GM08714 (cell line): ENCODE results near the gene SLC27A4.

ENCODE experiments used
- H3K4me3 ChIP-seq: fragments of 200-500 bp; sonication (Bioruptor generic); 2 replicates; pipeline ENCODE4 v1.5.1; 2014; ENCODE audit warnings: mild to moderate bottlenecking, low read length, inconsistent platforms
- ZNF274 ChIP-seq: IDR thresholded peaks from 2 replicates; pipeline ENCODE4 v1.6.1; 2012; ENCODE audit warnings: mild to moderate bottlenecking, low read depth, low read length

Gene SLC27A4

DNA sequence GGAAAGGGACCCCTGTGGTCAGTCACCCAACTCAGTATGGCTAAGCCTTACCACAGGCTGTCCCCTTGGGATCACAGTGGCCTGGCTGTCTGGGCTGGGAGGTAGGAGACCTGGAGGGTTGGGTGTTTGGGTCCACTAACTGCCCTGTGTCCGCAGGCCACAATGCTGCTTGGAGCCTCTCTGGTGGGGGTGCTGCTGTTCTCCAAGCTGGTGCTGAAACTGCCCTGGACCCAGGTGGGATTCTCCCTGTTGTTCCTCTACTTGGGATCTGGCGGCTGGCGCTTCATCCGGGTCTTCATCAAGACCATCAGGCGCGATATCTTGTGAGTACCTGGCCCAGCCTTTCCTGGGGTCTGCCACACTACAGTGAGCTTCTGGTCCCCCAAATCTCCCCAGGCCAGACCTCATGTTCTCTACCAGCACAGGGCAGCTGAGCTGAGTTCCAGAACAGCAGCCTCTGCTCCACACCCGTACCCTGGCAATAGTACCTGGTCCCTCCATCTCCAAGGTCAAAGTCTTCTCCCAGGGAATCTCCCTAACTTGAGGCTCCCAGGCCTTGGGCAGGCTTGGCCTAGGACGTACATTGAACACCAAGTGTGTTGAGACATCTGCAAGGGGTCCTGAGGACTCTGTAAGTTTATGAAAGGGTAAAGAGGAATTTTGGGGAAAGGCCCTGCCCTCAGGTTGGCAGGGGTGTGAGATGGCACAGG is 2.8 kb downstream of the SLC27A4 start:
- no peak overlapping the region for H3K4me3 ChIP-seq
- TF ChIP-seq ZNF274: no peak

DNA sequence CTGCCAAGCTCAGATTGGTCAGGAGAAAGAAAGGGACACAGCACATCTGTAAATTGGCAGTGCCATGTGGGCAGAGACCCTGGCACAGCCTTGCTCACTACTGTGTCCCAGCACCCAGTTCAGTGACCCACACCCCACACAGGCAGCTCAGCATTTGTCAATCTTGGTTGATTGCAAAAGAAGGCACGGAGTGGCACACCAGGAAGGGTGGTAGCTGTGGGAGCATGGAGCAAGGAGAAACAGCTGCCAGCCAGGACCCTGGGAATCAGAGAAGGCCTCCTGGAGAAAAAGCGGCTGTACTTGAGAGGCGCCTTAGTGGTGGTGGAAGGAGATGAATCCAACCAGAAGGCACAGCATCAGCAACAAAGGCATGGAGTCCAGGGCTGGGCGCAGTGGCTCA is 3.5 kb downstream of the SLC27A4 start:
- no peak overlapping the region for H3K4me3 ChIP-seq
- TF ChIP-seq ZNF274: no peak

DNA sequence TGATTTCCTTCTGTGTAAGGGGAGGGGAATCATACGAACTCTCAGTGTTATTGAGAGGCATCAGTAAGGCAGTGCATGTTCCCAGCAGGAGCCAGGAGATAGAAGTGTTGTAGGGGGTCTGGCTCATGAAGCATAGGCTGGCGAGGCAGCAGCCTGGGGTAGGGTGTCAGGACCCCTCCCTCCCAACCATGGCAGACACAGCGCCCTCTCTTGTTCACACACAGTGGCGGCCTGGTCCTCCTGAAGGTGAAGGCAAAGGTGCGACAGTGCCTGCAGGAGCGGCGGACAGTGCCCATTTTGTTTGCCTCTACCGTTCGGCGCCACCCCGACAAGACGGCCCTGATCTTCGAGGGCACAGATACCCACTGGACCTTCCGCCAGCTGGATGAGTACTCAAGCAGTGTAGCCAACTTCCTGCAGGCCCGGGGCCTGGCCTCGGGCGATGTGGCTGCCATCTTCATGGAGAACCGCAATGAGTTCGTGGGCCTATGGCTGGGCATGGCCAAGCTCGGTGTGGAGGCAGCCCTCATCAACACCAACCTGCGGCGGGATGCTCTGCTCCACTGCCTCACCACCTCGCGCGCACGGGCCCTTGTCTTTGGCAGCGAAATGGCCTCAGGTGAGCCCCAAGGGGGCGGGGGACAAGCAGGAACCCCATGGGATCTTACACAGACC is 4.7 kb downstream of the SLC27A4 start:
- TF ChIP-seq ZNF274: no peak
- H3K4me3 ChIP-seq: no peak overlapping the region

DNA sequence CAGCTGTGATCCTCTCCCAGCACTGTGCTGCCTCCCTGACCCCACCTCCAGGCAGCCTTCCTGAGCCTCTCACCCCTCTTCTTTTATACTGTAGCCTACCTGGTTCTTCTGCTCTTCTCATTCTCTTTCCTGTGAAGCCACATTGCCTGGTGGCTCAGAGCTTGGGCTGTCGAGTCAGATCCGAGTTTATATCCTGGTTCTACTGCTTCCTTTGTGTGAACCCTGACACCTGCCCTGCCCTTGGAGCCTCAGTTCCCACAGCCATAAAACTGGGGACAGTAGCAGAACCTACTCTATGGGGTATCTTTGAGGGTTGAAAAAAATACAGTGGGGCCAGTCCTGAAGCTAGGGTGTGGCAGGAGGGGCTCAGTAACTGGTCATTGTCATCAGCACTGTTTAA is 8.8 kb downstream of the SLC27A4 start:
- no peak for TF ChIP-seq ZNF274
- H3K4me3 ChIP-seq: no peak overlapping the region

DNA sequence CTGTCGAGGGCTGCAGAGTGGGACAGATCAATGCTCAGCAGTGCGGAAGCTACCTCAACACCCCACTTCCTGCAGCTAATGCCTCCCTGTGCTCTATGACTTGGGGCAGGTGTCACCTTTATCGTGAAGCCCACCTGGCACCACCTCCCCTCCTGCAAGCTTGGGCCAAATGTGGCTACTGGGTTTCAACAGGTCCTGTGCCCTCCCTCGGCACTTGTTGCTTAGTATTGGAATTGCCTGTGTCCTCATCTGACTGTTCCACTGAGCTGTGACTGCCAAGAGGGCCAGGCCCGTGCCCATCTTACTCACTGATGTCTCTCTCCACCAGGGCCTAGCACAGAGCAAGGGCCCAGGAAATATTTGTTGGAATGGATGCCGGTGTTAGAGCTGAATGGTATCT is 9.4 kb downstream of the SLC27A4 start:
- H3K4me3 ChIP-seq: no peak overlapping the region
- TF ChIP-seq ZNF274: no peak

DNA sequence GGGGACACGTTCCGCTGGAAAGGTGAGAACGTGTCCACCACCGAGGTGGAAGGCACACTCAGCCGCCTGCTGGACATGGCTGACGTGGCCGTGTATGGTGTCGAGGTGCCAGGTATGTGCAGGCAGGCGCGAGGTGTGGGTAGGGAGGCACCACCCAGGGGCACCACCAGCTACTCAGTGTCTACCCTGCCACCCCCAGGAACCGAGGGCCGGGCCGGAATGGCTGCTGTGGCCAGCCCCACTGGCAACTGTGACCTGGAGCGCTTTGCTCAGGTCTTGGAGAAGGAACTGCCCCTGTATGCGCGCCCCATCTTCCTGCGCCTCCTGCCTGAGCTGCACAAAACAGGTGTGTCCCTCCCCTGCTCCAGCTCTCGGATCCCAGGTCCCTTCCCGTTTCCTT is 15.1 kb downstream of the SLC27A4 start:
- H3K4me3 ChIP-seq: no peak overlapping the region
- no peak for TF ChIP-seq ZNF274

DNA sequence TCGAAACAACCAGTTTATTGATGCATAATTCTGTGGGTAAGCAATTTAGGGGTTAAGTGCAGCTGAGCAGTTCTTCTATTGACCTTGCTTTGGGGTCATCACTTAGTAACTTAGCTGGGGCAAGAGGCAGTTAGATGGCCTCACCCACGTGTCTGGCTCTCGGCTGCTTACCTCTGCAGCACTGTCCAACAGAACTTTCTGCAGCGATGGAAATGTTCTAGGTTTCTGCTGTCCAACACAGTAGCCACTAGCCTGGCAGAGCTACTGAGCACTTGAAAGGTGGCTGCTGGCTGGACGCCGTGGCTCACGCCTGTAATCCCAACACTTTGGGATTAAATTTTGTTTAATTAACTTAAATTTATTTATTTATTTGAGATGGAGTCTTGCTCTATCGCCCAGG is 17.8 kb downstream of the SLC27A4 start:
- H3K4me3 ChIP-seq: no peak overlapping the region
- no peak for TF ChIP-seq ZNF274

DNA sequence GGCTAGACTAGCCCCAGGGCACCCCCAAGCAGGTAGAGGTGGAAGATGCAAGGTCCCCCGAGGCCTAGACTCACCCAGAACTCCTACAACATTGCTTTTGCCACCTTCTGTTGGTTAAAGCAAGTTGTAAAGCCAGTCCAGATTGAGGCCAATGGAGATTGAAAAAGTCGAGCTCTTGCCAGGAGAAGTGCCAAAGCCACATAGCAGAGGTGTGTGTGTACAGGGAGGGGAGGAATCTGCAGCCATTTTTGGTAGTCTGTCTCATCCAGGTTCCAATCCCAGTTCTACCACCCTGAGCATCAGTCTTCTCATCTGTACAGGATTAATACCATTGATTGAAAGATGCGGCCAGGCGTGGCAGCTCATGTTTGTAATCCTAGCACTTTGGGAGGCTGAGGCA is 18.5 kb downstream of the SLC27A4 start:
- no peak overlapping the region for H3K4me3 ChIP-seq
- TF ChIP-seq ZNF274: no peak

DNA sequence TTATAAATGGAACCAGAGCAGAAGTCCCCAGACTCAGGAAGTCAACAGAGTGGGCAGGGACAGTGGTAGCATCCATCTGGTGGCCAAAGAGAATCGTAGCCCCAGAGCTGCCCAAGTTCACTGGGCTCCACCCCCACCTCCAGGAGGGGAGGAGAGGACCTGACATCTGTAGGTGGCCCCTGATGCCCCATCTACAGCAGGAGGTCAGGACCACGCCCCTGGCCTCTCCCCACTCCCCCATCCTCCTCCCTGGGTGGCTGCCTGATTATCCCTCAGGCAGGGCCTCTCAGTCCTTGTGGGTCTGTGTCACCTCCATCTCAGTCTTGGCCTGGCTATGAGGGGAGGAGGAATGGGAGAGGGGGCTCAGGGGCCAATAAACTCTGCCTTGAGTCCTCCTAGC is 20.5 kb downstream of the SLC27A4 start:
- H3K4me3 ChIP-seq: no peak overlapping the region
- no peak for TF ChIP-seq ZNF274

DNA sequence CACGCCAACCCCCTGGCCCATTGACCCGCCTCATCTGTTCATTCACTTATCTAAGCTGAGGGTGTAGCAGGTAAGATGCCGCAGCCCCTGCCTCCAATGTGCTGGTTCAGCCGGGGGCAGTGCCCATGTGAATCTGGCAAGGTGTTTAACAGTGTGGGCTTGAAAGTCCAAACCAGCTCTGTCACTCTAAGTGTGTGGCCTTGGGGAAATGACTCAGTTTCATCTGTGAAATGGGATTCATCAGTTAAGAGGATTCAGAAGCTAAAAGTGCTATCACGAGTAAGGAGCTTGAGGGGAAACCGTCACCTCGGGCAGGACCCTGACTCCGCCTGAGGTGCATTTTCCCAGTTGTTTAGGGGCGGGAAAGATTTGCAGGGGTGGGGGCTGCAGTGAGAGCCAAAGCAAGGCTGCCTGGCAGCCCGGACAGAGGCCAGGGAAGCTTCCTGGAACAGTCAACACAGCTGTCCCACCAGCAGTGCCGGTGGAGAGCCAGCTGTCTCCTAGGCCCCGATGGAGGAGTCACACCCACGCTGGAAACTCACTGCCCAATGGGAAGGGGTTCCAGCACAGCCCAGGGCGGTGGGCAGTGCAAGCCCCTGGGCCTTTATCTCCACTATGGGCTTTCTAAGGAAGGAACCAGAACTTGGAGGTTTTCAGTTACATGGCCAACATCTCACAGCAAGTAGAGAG is 21.1 kb downstream of the SLC27A4 start:
- no peak overlapping the region for H3K4me3 ChIP-seq
- no peak for TF ChIP-seq ZNF274

DNA sequence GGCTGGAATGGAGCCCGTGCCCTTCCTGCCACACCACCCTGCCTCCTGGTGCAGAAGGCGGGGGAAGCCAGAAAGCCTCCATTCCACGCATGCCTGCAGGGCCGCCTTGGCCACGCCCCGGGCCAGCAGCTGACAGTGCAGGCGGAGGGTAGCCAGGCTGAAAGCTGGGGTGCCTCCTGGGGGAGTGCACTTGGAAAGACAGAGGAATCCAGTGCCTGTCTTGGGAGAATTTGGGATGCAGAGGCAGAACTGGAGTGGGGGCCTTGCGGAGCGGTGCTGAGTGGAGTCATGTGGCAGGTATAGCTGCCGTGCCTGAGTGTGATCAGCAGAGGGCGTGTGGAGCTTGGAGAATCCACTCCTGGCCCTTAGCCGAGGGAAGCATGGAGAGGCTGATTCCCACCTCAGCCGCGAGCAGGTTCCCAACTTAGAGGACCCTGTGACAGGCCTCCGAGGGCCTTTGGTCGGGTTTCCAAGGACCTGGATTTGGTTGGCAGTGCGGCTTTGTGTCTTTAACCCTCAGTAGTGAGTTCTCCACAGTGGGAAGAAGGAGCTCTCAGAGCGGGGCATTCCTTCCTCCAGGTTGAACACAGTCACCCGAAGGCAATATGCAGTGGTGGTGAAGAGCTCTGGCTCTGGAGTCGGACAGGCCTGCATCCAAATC is 21.8 kb downstream of the SLC27A4 start:
- no peak overlapping the region for H3K4me3 ChIP-seq
- no peak for TF ChIP-seq ZNF274

DNA sequence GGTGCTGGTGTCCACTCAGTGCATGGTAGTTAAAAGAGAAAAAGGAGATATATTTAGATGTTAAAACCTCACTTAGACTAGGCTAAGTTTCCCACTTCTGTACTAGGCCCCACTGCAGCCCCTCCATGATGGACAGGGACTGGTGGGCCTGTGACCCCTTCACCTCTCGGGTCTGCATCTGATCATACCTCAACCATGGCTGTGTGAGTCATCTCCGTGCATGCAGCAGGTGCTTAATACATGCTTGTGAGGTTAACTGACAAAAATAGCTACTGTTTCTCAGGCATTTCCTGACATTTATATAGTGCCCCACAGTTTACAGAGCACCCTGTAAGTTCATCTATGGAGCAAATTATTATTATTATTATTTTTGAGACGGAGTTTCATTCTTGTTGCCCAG is 22.4 kb downstream of the SLC27A4 start:
- no peak for TF ChIP-seq ZNF274
- no peak overlapping the region for H3K4me3 ChIP-seq

DNA sequence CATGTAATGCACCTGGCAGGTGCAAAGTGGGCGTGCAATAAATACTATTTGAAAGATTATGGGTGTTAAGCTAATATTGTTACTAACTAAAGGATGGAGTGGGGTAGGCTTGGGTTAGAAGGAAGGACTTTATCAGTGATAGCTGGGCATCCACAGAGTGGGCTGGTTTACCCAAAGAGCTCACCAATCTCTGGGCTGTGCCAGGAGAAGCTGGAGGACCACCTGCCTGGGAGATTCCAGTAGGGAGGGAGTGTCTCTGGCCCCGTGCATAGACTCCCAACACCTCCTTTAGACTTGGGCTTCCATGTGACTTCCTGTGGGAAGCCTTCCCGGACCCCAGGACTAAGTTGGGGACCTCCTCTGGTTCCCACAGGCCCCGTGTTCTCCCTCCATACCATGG is 25.2 kb downstream of the SLC27A4 start:
- TF ChIP-seq ZNF274: no peak
- H3K4me3 ChIP-seq: no peak overlapping the region

DNA sequence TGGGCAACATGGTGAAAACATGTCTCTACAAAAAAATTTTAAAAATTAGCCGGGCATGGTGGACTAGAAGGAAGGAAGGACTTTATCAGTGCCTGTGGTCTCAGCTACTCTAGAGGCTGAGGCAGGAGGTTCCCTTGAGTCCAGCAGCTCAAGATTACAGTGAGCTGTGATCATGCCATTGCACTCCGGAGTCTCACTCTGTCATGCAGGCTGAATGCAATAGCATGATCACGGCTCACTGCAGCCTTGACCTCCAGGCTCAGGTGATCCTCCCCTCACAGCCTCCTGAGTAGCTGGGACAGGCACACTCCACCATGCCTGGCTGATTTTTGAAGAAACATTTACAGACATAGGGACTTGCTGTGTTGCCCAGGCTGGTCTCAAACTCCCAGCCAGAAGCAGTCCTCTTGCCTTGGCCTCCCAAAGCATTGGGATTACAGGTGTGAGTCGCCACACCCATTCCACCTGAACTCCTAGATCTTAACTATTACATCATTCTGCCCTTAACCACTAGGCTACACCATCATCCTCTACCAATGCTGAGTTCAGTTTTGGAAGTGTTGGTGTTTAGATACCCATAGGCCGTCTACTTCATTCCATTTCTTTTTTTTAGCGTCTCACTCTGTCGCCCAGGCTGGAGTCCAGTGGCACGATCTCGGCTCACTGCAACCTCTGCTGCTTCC is 28.8 kb downstream of the SLC27A4 start:
- no peak for TF ChIP-seq ZNF274
- H3K4me3 ChIP-seq: no peak overlapping the region
